Suprapubic skin (tissue), 4 donors: ENCODE measurements around the gene IRX4.

Experiments used
- CTCF ChIP-seq, 2 donors: fragments of 200-600 bp in 1 of 2; fragments of 450-650 bp in 1 of 2; sonication (generic) in 1 of 2; IDR thresholded peaks; one replicate each; pipeline ENCODE4 v1.5.1; 2016 to 2019; ENCODE audit warnings: antibody characterized with exemption in 2 of 2, mild to moderate bottlenecking in 1 of 2, moderate library complexity in 1 of 2
- EP300 ChIP-seq: sonication (generic); formaldehyde crosslinking; IDR thresholded peaks from one replicate; pipeline ENCODE4 v1.6.1; 2017; ENCODE audit warnings: antibody characterized with exemption
- POLR2A ChIP-seq, 2 donors: fragments of 450-650 bp; IDR thresholded peaks; one replicate each; pipeline ENCODE4 v1.6.1; 2017; ENCODE audit warnings: antibody characterized with exemption in 2 of 2, mild to moderate bottlenecking in 2 of 2, moderate library complexity in 2 of 2
- POLR2AphosphoS5 ChIP-seq, 3 donors: sonication (generic); formaldehyde crosslinking; IDR thresholded peaks; one replicate each; pipeline ENCODE4 v1.6.1; 2017; ENCODE audit warnings: antibody characterized with exemption in 3 of 3

- TF ChIP-seq CTCF (IDR thresholded peaks at IDR 0.05) = no peak
- no peak for TF ChIP-seq EP300
- TF ChIP-seq POLR2A (IDR thresholded peaks at IDR 0.05) = no peak
- TF ChIP-seq POLR2AphosphoS5 (IDR thresholded peaks at IDR 0.05) = no peak
Measured at GRCh38 chr5:1850324-1851154, 32.2 kb downstream of the IRX4 start.
